ENCODE results near the gene WFIKKN1.
"Not testable (repeated sequence)": the region's sequence is repeated elsewhere in the genome, so short reads cannot be mapped to it uniquely, and the experiment has no call there.

WFIKKN1 gene

GRCh38 chr16:595942-596735 lies 34.6 kb upstream of the WFIKKN1 start:
- no peak for DNase-seq

- DNase-seq: no peak
These were observed 34.1 kb upstream of the WFIKKN1 start for GRCh38 chr16:596736-597060.

- not testable (repeated sequence) for DNase-seq
These were observed 33.1 kb upstream of the WFIKKN1 start for GRCh38 chr16:597655-598054.

- DNase-seq: no peak
These were observed 31.7 kb upstream of the WFIKKN1 start for GRCh38 chr16:598823-599739.

GRCh38 chr16:600781-601180 lies 30.0 kb upstream of the WFIKKN1 start:
- DNase-seq: no peak

- DNase-seq: no peak
These were observed 26.9 kb upstream of the WFIKKN1 start for GRCh38 chr16:603933-604332.

GRCh38 chr16:606656-607307 lies 24.0 kb upstream of the WFIKKN1 start:
- no peak for DNase-seq

- DNase-seq: no peak
These were observed 22.8 kb upstream of the WFIKKN1 start for GRCh38 chr16:608019-608418.

- DNase-seq: no peak
These were observed 21.5 kb upstream of the WFIKKN1 start for GRCh38 chr16:609316-609715.

GRCh38 chr16:609984-610383 lies 20.8 kb upstream of the WFIKKN1 start:
- DNase-seq: no peak

GRCh38 chr16:610513-611381 lies 20.0 kb upstream of the WFIKKN1 start:
- DNase-seq: no peak

GRCh38 chr16:615122-615521 lies 15.7 kb upstream of the WFIKKN1 start:
- DNase-seq: no peak

- DNase-seq: no peak
These were observed 13.8 kb upstream of the WFIKKN1 start for GRCh38 chr16:616733-617586.

- DNase-seq: no peak
These were observed 12.9 kb upstream of the WFIKKN1 start for GRCh38 chr16:617855-618254.

- DNase-seq: no peak
These were observed 11.2 kb upstream of the WFIKKN1 start for GRCh38 chr16:619476-620100.

GRCh38 chr16:620700-621525 lies 9.9 kb upstream of the WFIKKN1 start:
- DNase-seq: no peak

GRCh38 chr16:621526-622105 lies 9.2 kb upstream of the WFIKKN1 start:
- no peak for DNase-seq

- DNase-seq: no peak
These were observed 7.9 kb upstream of the WFIKKN1 start for GRCh38 chr16:622920-623280.

- DNase-seq: no peak
These were observed 6.2 kb upstream of the WFIKKN1 start for GRCh38 chr16:624526-625070.

Measured in OCI-M1 (cell line).